Mesenchymal stem cell (in vitro differentiated cells and primary cell): ENCODE results near the gene LASP1NB.

Source experiments
- DNase-seq: peaks from one replicate; pipeline ENCODE4 v3.0.0-alpha.2; 2013
- H2AFZ ChIP-seq: one replicate; pipeline ENCODE4 v1.6.1; 2013; ENCODE audit warnings: low read depth, mild to moderate bottlenecking, control low read depth, inconsistent platforms, low read length, moderate library complexity
- H2AK5ac ChIP-seq: 2 replicates; pipeline ENCODE4 v1.6.1; 2013; ENCODE audit warnings: low read length, moderate library complexity, mild to moderate bottlenecking, inconsistent platforms; ENCODE audit not compliant: severe bottlenecking
- H2BK120ac ChIP-seq: one replicate; pipeline ENCODE4 v1.6.1; 2013; ENCODE audit warnings: low read depth, mild to moderate bottlenecking, inconsistent platforms, low read length, moderate library complexity
- H2BK12ac ChIP-seq, 2 experiments: one replicate each; pipeline ENCODE4 v1.6.1; 2013; ENCODE audit warnings: inconsistent platforms in 2 of 2, low read length in 2 of 2, mild to moderate bottlenecking in 2 of 2, moderate library complexity in 2 of 2, control low read depth in 1 of 2
- H2BK15ac ChIP-seq: one replicate; pipeline ENCODE4 v1.6.1; 2013; ENCODE audit warnings: mild to moderate bottlenecking, low read depth, inconsistent platforms; ENCODE audit not compliant: poor library complexity, severe bottlenecking
- H2BK5ac ChIP-seq: 2 replicates; pipeline ENCODE4 v1.6.1; 2013; ENCODE audit warnings: low read depth, mild to moderate bottlenecking, low read length, control low read depth, inconsistent platforms; ENCODE audit not compliant: poor library complexity, severe bottlenecking
- H3K14ac ChIP-seq, 2 experiments: one replicate each; pipeline ENCODE4 v1.6.1; 2013; ENCODE audit warnings: inconsistent platforms in 2 of 2, low read length in 2 of 2, control low read depth in 1 of 2, mild to moderate bottlenecking in 1 of 2, moderate library complexity in 1 of 2
- H3K18ac ChIP-seq, 2 experiments: one replicate each; pipeline ENCODE4 v1.6.1; 2013; ENCODE audit warnings: inconsistent platforms in 2 of 2, low read length in 2 of 2, control low read depth in 1 of 2, low read depth in 1 of 2, mild to moderate bottlenecking in 1 of 2
- H3K23ac ChIP-seq, 2 experiments: one replicate each; pipeline ENCODE4 v1.6.1; 2013; ENCODE audit warnings: inconsistent platforms in 2 of 2, low read length in 2 of 2, mild to moderate bottlenecking in 2 of 2, moderate library complexity in 2 of 2, control low read depth in 1 of 2
- H3K27ac ChIP-seq: 2 replicates; pipeline ENCODE4 v1.5.1; 2013; ENCODE audit warnings: mild to moderate bottlenecking, moderate library complexity, low read length, control low read depth, inconsistent platforms; ENCODE audit not compliant: poor library complexity, severe bottlenecking
- H3K27me3 ChIP-seq, 2 experiments: 2 replicates each; pipeline versions ENCODE4 v1.6.1 to v1.7.0; 2013; ENCODE audit warnings: low read length in 2 of 2, mild to moderate bottlenecking in 2 of 2, moderate library complexity in 2 of 2, control low read depth in 1 of 2, inconsistent platforms in 1 of 2; ENCODE audit not compliant: control insufficient read depth in 1 of 2, insufficient read depth in 1 of 2
- H3K36me3 ChIP-seq, 2 experiments: 2 replicates each; pipeline versions ENCODE4 v1.6.1 to v1.7.0; 2013; ENCODE audit warnings: low read length in 2 of 2, control low read depth in 1 of 2, inconsistent platforms in 1 of 2, low read depth in 1 of 2, mild to moderate bottlenecking in 1 of 2; ENCODE audit not compliant: insufficient read depth in 2 of 2, control insufficient read depth in 1 of 2
- H3K4ac ChIP-seq, 2 experiments: one replicate each; pipeline ENCODE4 v1.6.1; 2013; ENCODE audit warnings: inconsistent platforms in 2 of 2, low read length in 2 of 2, mild to moderate bottlenecking in 2 of 2, moderate library complexity in 2 of 2, control low read depth in 1 of 2, low read depth in 1 of 2
- H3K4me1 ChIP-seq: 2 replicates; pipeline ENCODE4 v1.6.1; 2013; ENCODE audit warnings: low read depth, low read length, control low read depth; ENCODE audit not compliant: control insufficient read depth, insufficient read depth
- H3K4me2 ChIP-seq: 2 replicates; pipeline ENCODE4 v1.6.1; 2013; ENCODE audit warnings: low read length, mild to moderate bottlenecking, inconsistent platforms; ENCODE audit not compliant: poor library complexity, severe bottlenecking
- H3K4me3 ChIP-seq, 2 experiments: 2 replicates each; pipeline versions ENCODE4 v1.5.1 to v1.7.0; 2013; ENCODE audit warnings: low read length in 2 of 2, mild to moderate bottlenecking in 2 of 2, control low read depth in 1 of 2, low read depth in 1 of 2; ENCODE audit not compliant: insufficient read depth in 1 of 2
- H3K79me1 ChIP-seq: replicated peaks from 2 replicates; pipeline ENCODE4 v1.6.1; 2013; ENCODE audit warnings: mild to moderate bottlenecking, control low read depth, low read length, inconsistent platforms; ENCODE audit not compliant: poor library complexity, severe bottlenecking
- H3K9ac ChIP-seq: 2 replicates; pipeline ENCODE4 v1.7.0; 2013; ENCODE audit warnings: mild to moderate bottlenecking, low read length, moderate library complexity
- H3K9me3 ChIP-seq: 2 replicates; pipeline ENCODE4 v1.7.0; 2013; ENCODE audit warnings: mild to moderate bottlenecking, low read length; ENCODE audit not compliant: control insufficient read depth
- H4K8ac ChIP-seq: one replicate; pipeline ENCODE4 v1.6.1; 2013; ENCODE audit warnings: inconsistent platforms, mild to moderate bottlenecking, low read length, moderate library complexity
- H4K91ac ChIP-seq: one replicate; pipeline ENCODE4 v1.6.1; 2013; ENCODE audit warnings: mild to moderate bottlenecking, low read length, inconsistent platforms
- WGBS: methylation state at CpG from one replicate; pipeline ENCODE4 v1.1.7; 2013; ENCODE audit warnings: mixed read lengths; 5-methylcytosine and 5-hydroxymethylcytosine counted together

Gene LASP1NB

DNA sequence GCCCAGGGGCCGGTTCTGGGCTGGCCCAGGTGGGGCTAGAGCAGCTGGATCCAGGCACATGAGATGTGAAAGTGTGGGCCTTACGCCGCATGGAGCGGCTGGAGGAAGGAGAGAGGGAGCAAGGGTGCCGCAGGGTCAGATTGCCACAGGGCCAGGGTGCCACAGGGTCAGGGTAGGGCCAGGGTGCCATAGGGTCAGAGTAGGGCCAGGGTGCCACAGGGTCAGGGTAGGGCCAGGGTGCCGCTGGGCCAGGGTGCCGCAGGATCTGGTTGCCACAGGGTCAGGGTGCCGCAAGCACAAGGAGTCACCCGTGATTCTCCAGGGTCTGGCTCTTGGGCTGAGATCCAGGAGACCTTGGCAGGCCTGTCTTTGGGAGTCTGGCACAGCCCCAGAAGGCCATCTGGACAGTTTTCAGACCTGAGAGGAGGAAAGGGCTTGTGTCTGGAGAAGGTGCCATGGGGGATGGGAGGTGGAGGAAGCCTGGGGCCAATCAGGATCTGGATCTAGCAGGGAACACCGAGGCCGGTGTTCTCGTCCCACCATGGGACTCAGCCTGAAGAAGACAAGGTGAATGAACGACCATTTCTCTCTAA, 13.1 kb upstream of the LASP1NB start:
- H2AK5ac ChIP-seq, result no peak overlapping the region

DNA sequence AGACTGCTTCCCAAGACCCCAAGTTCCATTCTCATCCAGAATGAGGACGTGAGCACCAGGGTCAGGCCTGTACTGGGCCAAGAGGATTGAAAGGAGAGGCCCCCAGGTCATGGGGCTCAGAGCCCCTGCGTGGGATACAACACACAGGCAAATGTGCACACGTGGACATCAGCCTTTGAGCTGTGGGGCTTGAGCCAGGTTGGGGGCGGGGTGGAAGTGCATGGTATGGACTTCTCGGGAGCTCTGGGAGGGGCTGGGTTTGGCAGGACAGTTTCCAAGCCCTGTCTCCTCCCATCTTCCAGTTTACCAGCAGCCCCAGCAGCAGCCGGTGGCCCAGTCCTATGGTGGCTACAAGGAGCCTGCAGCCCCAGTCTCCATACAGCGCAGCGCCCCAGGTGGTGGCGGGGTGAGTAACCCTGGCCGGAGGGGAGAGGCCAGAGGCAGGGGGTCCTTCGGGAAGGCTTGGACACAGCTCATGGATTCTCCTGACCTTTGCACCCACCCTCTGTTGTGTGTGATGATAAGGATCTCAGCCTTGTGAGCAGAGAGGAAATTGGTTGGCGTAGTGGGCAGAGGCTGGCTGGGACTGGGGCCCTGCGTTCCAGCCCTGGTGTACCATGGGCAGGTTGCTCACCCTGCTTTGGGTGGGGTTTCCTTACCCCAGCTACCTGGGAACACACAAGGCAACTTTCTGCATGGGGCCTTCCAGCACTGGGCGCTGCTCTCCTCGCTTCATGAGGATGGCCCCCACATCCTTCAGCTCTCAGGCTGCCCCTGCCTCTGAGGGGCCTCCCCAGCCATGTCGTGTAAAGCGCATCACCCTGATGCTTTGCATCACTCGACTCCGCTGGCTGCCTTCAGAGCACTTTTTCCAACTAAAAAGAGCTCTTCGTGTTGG, 10.4 kb upstream of the LASP1NB start:
- no peak overlapping the region for H3K14ac ChIP-seq
- H3K23ac ChIP-seq, result no peak overlapping the region
- H3K4me1 ChIP-seq, result peaks cover 14% of the 10 kb centered on the region
- no peaks in the 10 kb centered on the region for H3K9me3 ChIP-seq
- no peak overlapping the region for H3K27ac ChIP-seq
- no peak overlapping the region for H3K4me2 ChIP-seq
- H3K4ac ChIP-seq, result no peak overlapping the region
- peaks cover 90 to 91% of the 10 kb centered on the region in 2 experiments for H3K36me3 ChIP-seq
- DNase-seq, result no peak
- H2AFZ ChIP-seq, result no peak overlapping the region
- WGBS, result 93% methylated on average over 18 of the region's 20 CpGs
- no peaks in the 10 kb centered on the region for H3K27me3 ChIP-seq
- H4K8ac ChIP-seq, result no peak overlapping the region
- H3K18ac ChIP-seq, result no peak overlapping the region
- H4K91ac ChIP-seq, result no peak overlapping the region
- H3K4me3 ChIP-seq, result no peak overlapping the region
- peaks cover 57% of the 10 kb centered on the region for H3K79me1 ChIP-seq
- H2AK5ac ChIP-seq, result no peak overlapping the region
- H2BK120ac ChIP-seq, result no peak overlapping the region
- no peak overlapping the region for H2BK15ac ChIP-seq
- H2BK5ac ChIP-seq, result no peak overlapping the region
- H2BK12ac ChIP-seq, result no peak overlapping the region
- H3K9ac ChIP-seq, result no peak overlapping the region

More for the DNA sequence above, 13.1 kb upstream of the LASP1NB start:
- no peak overlapping the region for H2BK120ac ChIP-seq
- no peaks in the 10 kb centered on the region for H3K27me3 ChIP-seq
- peak overlapping the region; percentile 8 for H3K9ac ChIP-seq
- no peak overlapping the region for H4K8ac ChIP-seq
- no peak overlapping the region for H3K4me2 ChIP-seq
- H2BK12ac ChIP-seq, result no peak overlapping the region
- peaks cover 39% of the 10 kb centered on the region for H3K79me1 ChIP-seq
- H3K4ac ChIP-seq, result no peak overlapping the region
- H4K91ac ChIP-seq, result no peak overlapping the region
- DNase-seq, result no peak
- H3K9me3 ChIP-seq, result no peaks in the 10 kb centered on the region
- no peak overlapping the region for H3K18ac ChIP-seq
- no peak overlapping the region for H2AFZ ChIP-seq
- peak overlapping the region in 1 of 2 experiments; percentile 28 for H3K23ac ChIP-seq
- H3K36me3 ChIP-seq, result peaks cover 89 to 91% of the 10 kb centered on the region in 2 experiments
- H2BK15ac ChIP-seq, result peak overlapping the region; percentile 27
- H3K27ac ChIP-seq, result no peak overlapping the region
- H3K14ac ChIP-seq, result peak overlapping the region in 1 of 2 experiments; percentile 37
- peaks cover 28% of the 10 kb centered on the region for H3K4me1 ChIP-seq
- H2BK5ac ChIP-seq, result no peak overlapping the region
- no peak overlapping the region for H3K4me3 ChIP-seq
- WGBS, result 93% methylated on average over 13 of the region's 13 CpGs

DNA sequence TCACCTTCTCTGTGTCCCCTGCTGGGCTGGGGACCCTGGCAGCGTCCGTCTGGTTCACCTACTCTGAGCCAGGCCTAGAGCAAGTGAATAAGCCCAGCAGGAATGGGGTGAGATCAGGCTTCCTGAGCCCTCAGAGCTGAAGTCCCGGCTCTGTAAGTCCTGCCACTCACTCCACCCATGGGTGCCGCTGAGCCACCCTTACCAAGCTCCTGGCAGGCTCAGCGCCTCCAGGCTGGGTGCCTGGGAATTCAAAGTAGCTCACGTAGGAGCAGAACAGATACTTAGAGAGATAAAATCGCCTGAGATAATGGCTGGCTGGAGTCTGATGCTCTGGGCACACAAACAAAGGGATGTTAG, 9.8 kb upstream of the LASP1NB start:
- Histone ChIP-seq H3K14ac (no peak overlapping the region), H3K4me3 (no peak overlapping the region), H2BK5ac (no peak overlapping the region), H3K27me3 (no peaks in the 10 kb centered on the region), H2AK5ac (no peak overlapping the region), H3K79me1 (peaks cover 62% of the 10 kb centered on the region), H2BK15ac (no peak overlapping the region), H3K27ac (no peak overlapping the region), H3K23ac (no peak overlapping the region), H3K4ac (no peak overlapping the region), H3K18ac (peak overlapping the region in 1 of 2 experiments; percentile 6), H4K91ac (no peak overlapping the region), H3K4me1 (peaks cover 14% of the 10 kb centered on the region), H2BK120ac (no peak overlapping the region), H3K9me3 (no peaks in the 10 kb centered on the region), H2AFZ (no peak overlapping the region), H3K9ac (no peak overlapping the region), H2BK12ac (no peak overlapping the region), H3K36me3 (peaks cover 91 to 95% of the 10 kb centered on the region in 2 experiments), H4K8ac (no peak overlapping the region), H3K4me2 (no peak overlapping the region)
- no peak for DNase-seq
- WGBS, result 98% methylated on average over 7 of the region's 7 CpGs

DNA sequence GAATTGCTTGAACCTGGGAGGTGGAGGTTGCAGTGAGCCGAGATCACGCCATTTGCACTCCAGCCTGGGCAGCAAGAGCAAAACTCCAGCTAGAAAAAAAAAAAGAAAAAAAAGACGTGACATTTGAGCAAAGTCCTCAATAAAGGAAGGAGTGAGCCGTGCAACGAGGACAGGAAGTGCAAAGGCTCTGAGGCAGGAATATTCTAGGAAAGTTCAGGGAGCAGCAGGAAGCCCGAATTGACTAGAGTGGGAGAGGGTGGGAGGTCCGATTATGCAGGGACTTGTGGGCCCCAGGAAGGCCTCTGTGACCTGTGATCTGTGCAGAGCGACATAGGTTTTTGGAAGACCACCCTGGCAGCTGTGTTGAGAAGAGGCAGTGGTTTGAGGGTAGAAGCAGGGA, 8.6 kb upstream of the LASP1NB start:
- H3K4me3 ChIP-seq, result no peak overlapping the region
- peaks cover 13% of the 10 kb centered on the region for H3K4me1 ChIP-seq
- no peak for DNase-seq
- H3K9ac ChIP-seq, result no peak overlapping the region
- H3K27ac ChIP-seq, result no peak overlapping the region
- no peak overlapping the region for H4K91ac ChIP-seq
- no peaks in the 10 kb centered on the region for H3K9me3 ChIP-seq
- no peak overlapping the region for H3K14ac ChIP-seq
- no peak overlapping the region for H3K18ac ChIP-seq
- WGBS, result 84% methylated on average over 8 of the region's 8 CpGs
- H4K8ac ChIP-seq, result no peak overlapping the region
- H3K23ac ChIP-seq, result no peak overlapping the region
- no peak overlapping the region for H2AK5ac ChIP-seq
- H3K4ac ChIP-seq, result no peak overlapping the region
- no peak overlapping the region for H3K4me2 ChIP-seq
- H3K79me1 ChIP-seq, result peaks cover 57% of the 10 kb centered on the region
- H3K27me3 ChIP-seq, result no peaks in the 10 kb centered on the region
- no peak overlapping the region for H2AFZ ChIP-seq
- no peak overlapping the region for H2BK12ac ChIP-seq
- H2BK5ac ChIP-seq, result no peak overlapping the region
- H2BK120ac ChIP-seq, result no peak overlapping the region
- no peak overlapping the region for H2BK15ac ChIP-seq
- peaks cover 92% of the 10 kb centered on the region in 2 experiments for H3K36me3 ChIP-seq
